Body of pancreas (tissue), 4 donors: Measurements from ENCODE around the gene OSBPL1A.

Source experiments
- CTCF ChIP-seq, 7 experiments: fragments of 450-650 bp in 4 of 7; fragments of 200-600 bp in 3 of 7; sonication (generic) in 3 of 7; IDR thresholded peaks; one replicate each; pipeline ENCODE4 v1.5.1; 2016 to 2019; ENCODE audit warnings: antibody characterized with exemption in 7 of 7
- POLR2A ChIP-seq, 3 donors: fragments of 450-650 bp; IDR thresholded peaks; one replicate each; pipeline ENCODE4 v1.6.1; 2016; ENCODE audit warnings: antibody characterized with exemption in 3 of 3, mild to moderate bottlenecking in 2 of 3

DNA sequence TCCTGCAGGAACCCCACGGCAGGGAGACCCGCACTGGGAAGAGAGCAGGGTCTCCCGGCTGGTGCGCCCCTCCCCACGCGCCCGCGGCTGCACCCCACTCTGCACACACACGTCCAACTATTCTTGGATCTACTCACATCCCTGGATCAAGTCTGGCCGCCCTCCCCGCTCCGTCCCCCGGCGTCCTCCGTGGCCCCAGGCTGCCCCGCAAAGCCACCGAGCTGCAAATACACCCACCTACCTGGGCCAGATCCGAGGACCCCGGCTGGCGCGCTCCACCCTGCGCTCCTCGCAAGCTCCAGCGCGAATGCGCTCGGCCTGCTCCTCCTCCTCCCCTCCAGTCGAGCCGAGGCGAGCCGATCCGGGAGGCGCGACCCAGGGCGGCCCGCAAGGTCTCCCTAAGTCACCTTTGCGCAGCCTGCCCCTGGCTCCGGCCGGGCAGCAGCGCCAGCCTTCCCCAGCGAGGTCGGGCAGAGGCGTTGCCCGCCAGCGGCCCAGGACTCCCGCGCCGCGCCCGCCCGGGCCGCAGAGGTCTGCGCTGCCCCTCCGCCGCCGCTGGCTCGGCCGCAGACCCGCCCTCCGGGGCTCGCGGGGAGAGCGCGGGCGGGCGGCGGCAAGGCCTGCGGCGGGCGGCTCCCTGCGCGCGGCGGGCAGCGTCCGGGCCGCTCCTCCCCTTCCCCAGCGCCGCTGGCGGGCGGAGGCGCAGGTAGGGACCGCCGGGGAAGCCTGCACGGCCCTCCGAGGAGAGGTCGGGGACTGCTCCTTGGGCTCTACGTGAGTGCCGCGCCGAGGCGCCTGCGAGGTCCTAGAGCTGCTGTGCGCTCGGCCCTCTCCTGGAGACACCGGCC, 126.0 kb downstream of the OSBPL1A start:
- TF ChIP-seq CTCF (IDR thresholded peaks at IDR 0.05) (peak in 5 of 7 experiments; percentile 13 to 66 (median 37)), POLR2A (IDR thresholded peaks at IDR 0.05) (peak; percentile 32 to 52 (median 46))
